T-cell (primary cell): Measurements from ENCODE around the gene CORIN. TPM values are rescaled to one million over a fixed set of nuclear protein-coding genes. Genes with fewer than 3 reads are reported as not detected.

Source experiments
- ATAC-seq, 4 experiments: fragments of 200-7000 bp in 3 of 4; fragments of 150-1000 bp in 1 of 4; cut with Tn5 transposase; replicated peaks in 1 of 4; 1 replicate in 3 of 4; 2 replicates in 1 of 4; pipeline ENCODE4 v1.10.0; 2021; ENCODE audit warnings: moderate library complexity in 3 of 4, mild to moderate bottlenecking in 2 of 4, moderate number of reproducible peaks in 1 of 4
- CTCF ChIA-PET, 2 donors: fragments of 300-600 bp; sonication (Branson Sonifier 250); formaldehyde crosslinking; loops; one replicate each; lab custom pipeline; 2022; ENCODE audit warnings: antibody characterized with exemption in 2 of 2; lab: Charles Lee
- POLR2A ChIA-PET, 2 donors: fragments of 300-600 bp; sonication (Branson Sonifier 250); formaldehyde crosslinking; loops; one replicate each; lab custom pipeline; 2022; ENCODE audit warnings: antibody characterized with exemption in 2 of 2; lab: Charles Lee
- DNase-seq, 35 experiments: peaks; one replicate each; pipeline versions ENCODE4 v3.0.0 to v3.0.0-alpha.2; 2013 to 2023
- H3K27ac ChIP-seq: one replicate; pipeline ENCODE4 v1.5.1; 2013; ENCODE audit warnings: low read length
- H3K27me3 ChIP-seq, 2 experiments: replicated peaks in 1 of 2; 1 replicate in 1 of 2; 2 replicates in 1 of 2; pipeline versions ENCODE4 v1.6.1 to v1.7.0; 2013; ENCODE audit warnings: low read length in 1 of 2, mixed read lengths in 1 of 2; ENCODE audit not compliant: control insufficient read depth in 2 of 2, insufficient read depth in 2 of 2; ENCODE audit errors: extremely low read depth in 1 of 2
- H3K36me3 ChIP-seq, 2 donors: 1 replicate in 1 of 2; 2 replicates in 1 of 2; pipeline versions ENCODE4 v1.6.1 to v1.7.0; 2013; ENCODE audit warnings: low read length in 1 of 2; ENCODE audit not compliant: control insufficient read depth in 2 of 2, insufficient read depth in 1 of 2; ENCODE audit errors: extremely low read depth in 1 of 2
- H3K4me1 ChIP-seq, 2 experiments: 1 replicate in 1 of 2; 2 replicates in 1 of 2; pipeline versions ENCODE4 v1.6.1 to v1.7.0; 2013; ENCODE audit warnings: low read length in 2 of 2, mixed read lengths in 1 of 2; ENCODE audit not compliant: insufficient read depth in 2 of 2, control insufficient read depth in 1 of 2; ENCODE audit errors: extremely low read depth in 1 of 2
- H3K4me3 ChIP-seq, 2 donors: 1 replicate in 1 of 2; 2 replicates in 1 of 2; pipeline versions ENCODE4 v1.5.1 to v1.7.0; 2013; ENCODE audit warnings: mild to moderate bottlenecking in 2 of 2, low read length in 1 of 2, moderate library complexity in 1 of 2; ENCODE audit not compliant: control insufficient read depth in 1 of 2; ENCODE audit errors: extremely low read depth in 1 of 2
- H3K9me3 ChIP-seq: 2 replicates; pipeline ENCODE4 v1.7.0; 2013
- H3K27ac Mint-ChIP-seq, 2 donors: one replicate each; pipeline ENCODE4 v1.8.0; 2020 to 2021; ENCODE audit warnings: mild to moderate bottlenecking in 2 of 2, mixed read lengths in 2 of 2
- H3K27me3 Mint-ChIP-seq, 2 donors: one replicate each; pipeline ENCODE4 v1.8.0; 2021 to 2022; ENCODE audit warnings: mixed read lengths in 2 of 2
- H3K36me3 Mint-ChIP-seq: one replicate; pipeline ENCODE4 v1.8.0; 2021; ENCODE audit warnings: mixed read lengths
- H3K4me1 Mint-ChIP-seq, 3 donors: one replicate each; pipeline ENCODE4 v1.8.0; 2020 to 2022; ENCODE audit warnings: mixed read lengths in 3 of 3, mild to moderate bottlenecking in 1 of 3
- H3K4me3 Mint-ChIP-seq, 3 donors: one replicate each; pipeline ENCODE4 v1.8.0; 2020 to 2022; ENCODE audit warnings: mild to moderate bottlenecking in 3 of 3, mixed read lengths in 3 of 3, moderate library complexity in 3 of 3
- H3K9me3 Mint-ChIP-seq, 3 donors: one replicate each; pipeline ENCODE4 v1.8.0; 2020 to 2022; ENCODE audit warnings: mixed read lengths in 3 of 3
- WGBS: methylation state at CpG from one replicate; pipeline ENCODE4 v1.1.5; 2013; ENCODE audit warnings: missing lambda C conversion rate; ENCODE audit not compliant: insufficient coverage; 5-methylcytosine and 5-hydroxymethylcytosine counted together
- total RNA-seq, 35 experiments: library from RNA in 6 of 35; stranded (reverse) in 6 of 35; fragments of 120-200 nt in 1 of 35; gene quantifications; one replicate each; pipeline versions ENCODE4 v1.2.1 to v1.2.4 and lab custom pipeline; 2013 to 2026

Gene CORIN
- total RNA-seq, 5 donors from 2014 or later (not counting 1 experiment from before 2014, with no cell fraction given): 0.44 to 0.86 (median 0.55) TPM; not detected in 1

DNA sequence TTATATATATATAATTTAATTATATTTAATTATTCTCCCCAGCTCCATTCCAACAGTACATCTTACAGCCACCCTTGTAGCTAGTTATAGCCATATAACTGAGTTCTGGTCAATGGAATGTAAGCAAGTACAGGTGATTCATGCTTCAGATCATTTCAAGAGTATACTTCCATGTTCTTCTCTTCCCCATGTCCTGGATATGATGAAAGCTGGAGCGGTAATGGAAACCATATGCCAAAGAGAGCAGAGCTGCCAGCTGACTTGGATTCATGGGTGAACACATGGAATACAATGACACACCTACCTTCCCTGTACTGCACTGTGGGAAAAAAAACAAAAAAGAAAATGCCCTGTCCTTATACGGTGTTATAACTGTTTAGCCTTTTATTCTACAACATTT is 17.5 kb upstream of the CORIN start:
- H3K4me1 Mint-ChIP-seq: no peaks in the 10 kb centered on the region
- 100% methylated on average over 1 of the region's 2 CpGs for WGBS
- POLR2A ChIA-PET: no interaction called here

DNA sequence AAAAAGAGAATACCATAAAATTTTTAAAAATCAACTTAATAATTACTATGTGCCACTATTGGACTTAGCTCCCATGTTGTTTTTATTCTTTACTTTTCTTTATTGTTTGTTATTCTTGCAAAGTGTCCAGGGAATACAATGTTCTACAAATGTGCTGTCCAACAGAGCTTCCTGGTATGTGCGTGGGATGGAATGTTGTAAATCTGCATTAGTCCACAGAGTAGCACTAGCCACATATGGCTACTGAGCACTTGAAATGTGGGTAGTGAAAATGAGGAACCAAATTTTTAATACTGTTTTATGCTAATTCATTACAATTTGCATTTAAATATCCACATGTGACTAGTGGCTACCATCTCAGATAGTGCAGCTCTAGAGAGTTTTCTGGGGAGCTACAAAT is 14.3 kb upstream of the CORIN start:
- Histone ChIP-seq H3K4me1 (no peaks in the 10 kb centered on the region), H3K9me3 (no peaks in the 10 kb centered on the region), H3K36me3 (peaks cover 0 to 9% of the 10 kb centered on the region in 2 donors), H3K4me3 (no peak overlapping the region), H3K27me3 (no peaks in the 10 kb centered on the region), H3K27ac (no peak overlapping the region)
- no peak for DNase-seq
- no CpG with 5 or more reads among the region's 1 CpG for WGBS
- Mint-ChIP-seq H3K4me1 (no peaks in the 10 kb centered on the region), H3K27me3 (no peaks in the 10 kb centered on the region), H3K4me3 (no peak overlapping the region), H3K9me3 (no peaks in the 10 kb centered on the region), H3K27ac (no peak overlapping the region), H3K36me3 (peaks cover 61% of the 10 kb centered on the region)
- ChIA-PET POLR2A (interaction anchor here in 1 of 2 donors (0.7 kb wide), 1 partner anchor 46 kb away, joined by 3 read pairs; no protein-coding TSS in a partner anchor), CTCF (interaction anchor here in 1 of 2 donors (0.7 kb wide), 1 partner anchor 176 kb away, joined by 3 read pairs; no protein-coding TSS in a partner anchor)
- no peak for ATAC-seq

More for the DNA sequence above, 17.5 kb upstream of the CORIN start:
- Mint-ChIP-seq H3K4me3 (no peak overlapping the region), H3K27ac (no peak overlapping the region), H3K27me3 (no peaks in the 10 kb centered on the region), H3K9me3 (no peaks in the 10 kb centered on the region), H3K36me3 (peaks cover 46% of the 10 kb centered on the region)
- CTCF ChIA-PET: no interaction called here
- DNase-seq: no peak
- H3K4me3 ChIP-seq: no peak overlapping the region
- H3K4me1 ChIP-seq: no peaks in the 10 kb centered on the region
- H3K27me3 ChIP-seq: no peaks in the 10 kb centered on the region
- H3K27ac ChIP-seq: no peak overlapping the region
- ATAC-seq: no peak
- H3K36me3 ChIP-seq: peaks cover 0 to 6% of the 10 kb centered on the region in 2 donors
- H3K9me3 ChIP-seq: no peaks in the 10 kb centered on the region

DNA sequence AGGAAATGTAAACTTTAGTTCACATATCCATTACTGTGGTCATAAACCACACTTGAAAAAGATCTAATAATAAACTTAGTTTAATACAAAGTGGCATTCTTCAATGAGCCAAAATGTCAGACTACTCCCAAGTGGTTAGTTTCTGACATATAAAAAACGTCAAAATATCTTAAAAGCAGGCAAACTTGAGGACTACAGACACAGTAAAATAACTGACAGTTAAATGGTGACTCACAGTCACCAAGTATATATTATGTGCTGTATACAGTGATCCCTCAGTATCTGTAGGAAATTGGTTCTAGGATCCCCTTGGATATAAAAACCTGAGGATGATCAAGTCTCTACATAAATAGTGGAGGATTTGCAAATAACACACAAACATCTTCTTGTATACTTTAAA is 11.6 kb upstream of the CORIN start:
- Mint-ChIP-seq H3K9me3 (no peaks in the 10 kb centered on the region), H3K4me3 (no peak overlapping the region), H3K27me3 (no peaks in the 10 kb centered on the region), H3K27ac (no peak overlapping the region), H3K36me3 (peaks cover 61% of the 10 kb centered on the region), H3K4me1 (no peaks in the 10 kb centered on the region)
- H3K4me1 ChIP-seq: no peaks in the 10 kb centered on the region
- H3K9me3 ChIP-seq: no peaks in the 10 kb centered on the region
- H3K27ac ChIP-seq: no peak overlapping the region
- peaks cover 0 to 9% of the 10 kb centered on the region in 2 donors for H3K36me3 ChIP-seq
- DNase-seq: no peak
- no CpG with 5 or more reads among the region's 1 CpG for WGBS
- H3K4me3 ChIP-seq: no peak overlapping the region
- H3K27me3 ChIP-seq: no peaks in the 10 kb centered on the region
- CTCF ChIA-PET: interaction anchor here in 1 of 2 donors (0.6 kb wide), 1 partner anchor 11 kb away, joined by 3 read pairs; the partner anchor contains the start of gene CORIN
- POLR2A ChIA-PET: no interaction called here
- ATAC-seq: no peak

DNA sequence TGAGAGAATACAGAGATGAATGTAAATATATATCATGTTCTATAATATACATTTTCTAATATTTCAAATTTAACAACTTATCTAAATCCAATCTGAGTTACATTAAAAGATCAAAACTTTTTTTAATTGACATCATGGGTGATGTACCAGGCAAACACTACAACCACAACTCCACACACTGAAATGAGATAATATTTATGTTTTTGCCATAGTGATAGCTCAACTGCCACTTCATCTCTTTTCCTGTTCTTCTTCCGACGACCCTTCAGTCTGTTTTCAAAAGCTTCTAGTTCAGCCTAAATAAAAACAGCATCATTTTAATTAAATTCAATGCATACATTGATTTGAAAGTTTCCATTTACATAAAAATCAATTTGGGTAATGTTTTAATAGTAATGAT is 10.2 kb upstream of the CORIN start:
- CTCF ChIA-PET: interaction anchor here in 1 of 2 donors (0.8 kb wide), 1 partner anchor 9 kb away, joined by 3 read pairs; no protein-coding TSS in a partner anchor
- H3K36me3 Mint-ChIP-seq: peaks cover 60% of the 10 kb centered on the region
- Histone ChIP-seq H3K4me3 (no peak overlapping the region), H3K27me3 (no peaks in the 10 kb centered on the region), H3K27ac (no peak overlapping the region), H3K36me3 (peaks cover 0 to 3% of the 10 kb centered on the region in 2 donors), H3K4me1 (no peaks in the 10 kb centered on the region), H3K9me3 (no peaks in the 10 kb centered on the region)
- DNase-seq (no peak), ATAC-seq (no peak)
- no peaks in the 10 kb centered on the region for H3K27me3 Mint-ChIP-seq
- H3K4me3 Mint-ChIP-seq: no peak overlapping the region
- no peaks in the 10 kb centered on the region for H3K9me3 Mint-ChIP-seq
- POLR2A ChIA-PET: no interaction called here
- no peaks in the 10 kb centered on the region for H3K4me1 Mint-ChIP-seq
- H3K27ac Mint-ChIP-seq: no peak overlapping the region
- WGBS: no CpG with 5 or more reads among the region's 2 CpGs

DNA sequence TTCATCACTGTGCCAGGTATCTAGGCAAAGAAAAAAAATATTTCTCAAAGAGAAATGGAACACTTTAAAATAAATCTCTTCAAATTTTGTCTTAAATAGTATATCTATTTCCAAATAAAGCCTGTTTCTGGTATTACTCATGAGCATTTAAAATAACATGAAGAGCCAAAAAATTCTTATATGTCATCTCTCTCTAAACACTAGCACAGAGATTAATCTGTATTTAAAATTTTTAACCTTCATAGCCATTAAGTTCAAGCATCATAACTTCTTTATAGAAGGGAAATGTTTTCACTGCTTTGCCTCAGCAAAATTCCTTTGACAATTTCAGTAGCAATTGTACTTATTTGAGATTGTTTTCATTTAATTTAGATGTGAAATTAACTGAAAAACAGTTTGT is 5.1 kb upstream of the CORIN start:
- Histone ChIP-seq H3K36me3 (peaks cover 0 to under 1% of the 10 kb centered on the region in 2 donors), H3K9me3 (no peaks in the 10 kb centered on the region), H3K27ac (no peak overlapping the region), H3K4me3 (no peak overlapping the region), H3K27me3 (no peaks in the 10 kb centered on the region), H3K4me1 (peaks cover under 1 to 2% of the 10 kb centered on the region in 2 experiments)
- Mint-ChIP-seq H3K36me3 (peaks cover 29% of the 10 kb centered on the region), H3K27ac (no peak overlapping the region), H3K4me1 (peaks cover 0 to 16% (median 15%) of the 10 kb centered on the region in 3 donors), H3K4me3 (no peak overlapping the region), H3K27me3 (no peaks in the 10 kb centered on the region), H3K9me3 (no peaks in the 10 kb centered on the region)
- ChIA-PET POLR2A (interaction anchor here in 1 of 2 donors (0.6 kb wide), 1 partner anchor 500 kb away, joined by 3 read pairs; no protein-coding TSS in a partner anchor), CTCF (interaction anchor here (0.7 to 2.0 kb wide), 2 partner anchors 174 to 188 kb away, joined by 3 to 9 read pairs; no protein-coding TSS in a partner anchor)
- DNase-seq: no peak
- no peak for ATAC-seq

DNA sequence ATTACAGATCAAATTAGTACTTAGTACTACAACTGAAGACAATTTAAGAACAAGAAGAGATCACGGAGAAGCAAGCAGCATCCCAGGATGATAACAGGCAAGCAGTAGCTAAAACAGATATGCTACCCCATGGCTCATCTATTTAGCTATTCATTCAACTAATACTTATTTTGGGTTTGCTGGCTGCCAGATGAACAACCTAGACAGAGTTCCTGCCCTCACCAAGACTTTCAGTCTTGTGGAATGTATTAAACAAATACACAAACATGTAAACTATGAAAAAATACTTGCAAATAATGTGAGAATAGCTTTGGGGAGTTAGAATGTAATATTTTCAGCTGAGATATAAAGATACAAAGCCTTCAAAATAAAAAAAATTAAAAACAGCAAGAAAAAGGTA is 2.4 kb upstream of the CORIN start:
- Histone ChIP-seq H3K27me3 (peaks cover 2 to 9% of the 10 kb centered on the region in 2 experiments), H3K4me1 (peaks cover 14 to 26% of the 10 kb centered on the region in 2 experiments), H3K9me3 (no peaks in the 10 kb centered on the region), H3K36me3 (no peaks in the 10 kb centered on the region), H3K4me3 (no peak overlapping the region), H3K27ac (no peak overlapping the region)
- H3K9me3 Mint-ChIP-seq: no peaks in the 10 kb centered on the region
- CTCF ChIA-PET: interaction anchor here in 1 of 2 donors (1.0 to 2.5 kb wide), 4 partner anchors 93 to 172 kb away, joined by 4 to 23 read pairs (median 10); no protein-coding TSS in a partner anchor
- peaks cover 19 to 37% (median 33%) of the 10 kb centered on the region in 3 donors for H3K4me1 Mint-ChIP-seq
- POLR2A ChIA-PET: no interaction called here
- WGBS: no CpG with 5 or more reads among the region's 1 CpG
- H3K27me3 Mint-ChIP-seq: no peaks in the 10 kb centered on the region
- DNase-seq (no peak), ATAC-seq (no peak)
- no peak overlapping the region for H3K4me3 Mint-ChIP-seq
- peaks cover 11% of the 10 kb centered on the region for H3K36me3 Mint-ChIP-seq
- no peak overlapping the region for H3K27ac Mint-ChIP-seq
